Measurements from ENCODE around the gene CA5A. TPM values are rescaled to one million over a fixed set of nuclear protein-coding genes. Genes with fewer than 3 reads are reported as not detected.
"Not testable (repeated sequence)": the region's sequence is repeated elsewhere in the genome, so short reads cannot be mapped to it uniquely, and the experiment has no call there.

The CA5A gene
- total and polyA plus RNA-seq, 11 donors = 0.08 to 0.44 (median 0.25) TPM; not detected in 8

DNA sequence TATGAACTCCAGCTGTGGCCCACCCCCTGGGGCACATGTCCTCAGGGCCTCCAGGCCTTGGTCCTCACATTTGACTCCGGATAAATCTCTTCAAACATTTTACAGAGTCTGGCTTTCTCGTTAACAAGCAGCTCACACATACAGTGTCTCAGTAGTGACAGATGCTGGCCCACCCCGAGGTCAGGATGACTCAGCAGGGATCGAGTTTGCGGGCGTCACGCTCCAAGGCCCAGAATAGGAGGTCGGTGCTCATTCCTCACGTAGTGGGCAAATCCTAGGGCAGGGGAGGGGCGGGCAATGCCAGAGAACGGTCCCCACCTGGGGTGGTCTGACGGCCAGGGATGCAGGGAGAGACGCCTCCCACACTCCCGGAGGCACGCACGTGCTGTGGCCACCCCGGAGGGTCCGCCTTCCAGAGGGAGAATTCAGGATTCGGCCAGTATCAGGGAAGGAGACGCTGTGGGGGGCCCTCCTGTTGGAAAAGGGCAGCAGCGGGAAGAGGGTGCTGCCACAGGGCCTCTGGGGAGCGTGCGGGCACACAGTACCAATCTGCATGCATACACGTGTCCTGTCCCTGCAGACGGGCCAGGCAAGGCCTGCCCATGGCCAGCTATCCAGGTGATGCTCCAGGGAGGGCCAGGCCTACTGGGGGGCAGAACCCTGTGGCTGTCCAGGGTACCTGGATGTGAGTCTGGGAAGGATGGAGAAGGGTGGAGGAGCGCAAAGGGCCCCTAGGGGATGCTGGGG lies 75.6 kb downstream of the CA5A start:
- ATAC-seq (peak in 3 of 4 donors; percentile 48 to 65 (median 48)), DNase-seq (peak in 2 of 5 donors; percentile 22 to 56)
- Histone ChIP-seq H3K27me3 (no peaks in the 10 kb centered on the region), H3K36me3 (no peaks in the 10 kb centered on the region), H3K4me3 (no peak overlapping the region), H3K27ac (peak overlapping the region in 4 of 12 donors; percentile 10 to 85 (median 43)), H3K9me3 (no peaks in the 10 kb centered on the region), H3K4me1 (peaks cover 0 to 45% (median 3%) of the 10 kb centered on the region in 12 donors)
- no peak for TF ChIP-seq POLR2A (IDR thresholded peaks at IDR 0.05)
- TF ChIP-seq, protein P1, sequence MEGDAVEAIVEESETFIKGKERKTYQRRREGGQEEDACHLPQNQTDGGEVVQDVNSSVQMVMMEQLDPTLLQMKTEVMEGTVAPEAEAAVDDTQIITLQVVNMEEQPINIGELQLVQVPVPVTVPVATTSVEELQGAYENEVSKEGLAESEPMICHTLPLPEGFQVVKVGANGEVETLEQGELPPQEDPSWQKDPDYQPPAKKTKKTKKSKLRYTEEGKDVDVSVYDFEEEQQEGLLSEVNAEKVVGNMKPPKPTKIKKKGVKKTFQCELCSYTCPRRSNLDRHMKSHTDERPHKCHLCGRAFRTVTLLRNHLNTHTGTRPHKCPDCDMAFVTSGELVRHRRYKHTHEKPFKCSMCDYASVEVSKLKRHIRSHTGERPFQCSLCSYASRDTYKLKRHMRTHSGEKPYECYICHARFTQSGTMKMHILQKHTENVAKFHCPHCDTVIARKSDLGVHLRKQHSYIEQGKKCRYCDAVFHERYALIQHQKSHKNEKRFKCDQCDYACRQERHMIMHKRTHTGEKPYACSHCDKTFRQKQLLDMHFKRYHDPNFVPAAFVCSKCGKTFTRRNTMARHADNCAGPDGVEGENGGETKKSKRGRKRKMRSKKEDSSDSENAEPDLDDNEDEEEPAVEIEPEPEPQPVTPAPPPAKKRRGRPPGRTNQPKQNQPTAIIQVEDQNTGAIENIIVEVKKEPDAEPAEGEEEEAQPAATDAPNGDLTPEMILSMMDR (IDR thresholded peaks at IDR 0.05) = no peak
- 68 to 80% (median 77%) methylated on average over 23 to 26 of the region's 26 CpGs for WGBS, 4 donors
- intact Hi-C loops (cut with DNase I) = no loop called here

GRCh38 chr16:87858151-87858993 lies 78.0 kb downstream of the CA5A start:
- 58 to 69% (median 65%) methylated on average over 23 to 27 of the region's 27 CpGs for WGBS, 4 donors
- intact Hi-C loops (cut with DNase I) = loop anchor here in 1 of 10 donors (10.0 kb wide), 1 partner anchor 46 kb away; no protein-coding TSS in a partner anchor
- H3K4me3 ChIP-seq = not testable (repeated sequence)

GRCh38 chr16:87856791-87857228 lies 79.5 kb downstream of the CA5A start:
- H3K4me1 ChIP-seq = peaks cover 0 to 64% (median 13%) of the 10 kb centered on the region in 12 donors
- H3K27me3 ChIP-seq = no peaks in the 10 kb centered on the region
- H3K36me3 ChIP-seq = no peaks in the 10 kb centered on the region
- DNase-seq (peak in 1 of 5 donors; percentile 5), ATAC-seq (no peak)
- peak overlapping the region in 3 of 12 donors; percentile 38 to 91 (median 89) for H3K27ac ChIP-seq
- no peak for TF ChIP-seq POLR2A (IDR thresholded peaks at IDR 0.05)
- TF ChIP-seq, protein P1 (IDR thresholded peaks at IDR 0.05) = no peak
- 78 to 91% (median 85%) methylated on average over 9 to 15 of the region's 15 CpGs for WGBS, 4 donors
- intact Hi-C loops (cut with DNase I) = loop anchor here in 1 of 10 donors (10.0 kb wide), 1 partner anchor 48 kb away; no protein-coding TSS in a partner anchor
- H3K9me3 ChIP-seq = no peaks in the 10 kb centered on the region
- H3K4me3 ChIP-seq = peak overlapping the region in 1 of 12 donors; percentile 45

More at GRCh38 chr16:87858151-87858993, 78.0 kb downstream of the CA5A start:
- Histone ChIP-seq H3K27ac (peak overlapping the region in 3 of 12 donors; percentile 15 to 89 (median 51)), H3K4me1 (peaks cover 0 to 66% (median 7%) of the 10 kb centered on the region in 12 donors)
- not testable (repeated sequence) for H3K36me3 ChIP-seq, H3K9me3 ChIP-seq, H3K27me3 ChIP-seq
- ATAC-seq (peak in 2 of 4 donors; percentile 27 to 35), DNase-seq (peak in 4 of 5 donors; percentile 25 to 82 (median 74))

- intact Hi-C loops (cut with DNase I) = loop anchor here in 1 of 10 donors (10.0 kb wide), 1 partner anchor 49 kb away; no protein-coding TSS in a partner anchor
- WGBS, 4 donors = 61 to 78% (median 70%) methylated on average over 19 to 26 of the region's 26 CpGs
- Histone ChIP-seq H3K36me3 (peaks cover 0 to 4% (median 0%) of the 10 kb centered on the region in 9 donors), H3K4me1 (peaks cover 0 to 64% (median 13%) of the 10 kb centered on the region in 12 donors), H3K9me3 (no peaks in the 10 kb centered on the region), H3K4me3 (peak overlapping the region in 1 of 12 donors; percentile 45), H3K27ac (peak overlapping the region in 5 of 12 donors; percentile 14 to 91 (median 50)), H3K27me3 (no peaks in the 10 kb centered on the region)
- peak; percentile 48 to 86 (median 65) for DNase-seq
- TF ChIP-seq POLR2A (IDR thresholded peaks at IDR 0.05) = no peak
- TF ChIP-seq, protein P1 (IDR thresholded peaks at IDR 0.05) = no peak
- peak in 3 of 4 donors; percentile 7 to 36 (median 20) for ATAC-seq
Measured at GRCh38 chr16:87855852-87856715, 80.2 kb downstream of the CA5A start.

Data from heart left ventricle (tissue), 16 donors.